Skeletal muscle tissue (tissue), 4 donors: ENCODE data around the gene VPS33A. TPM values are rescaled to one million over a fixed set of nuclear protein-coding genes. Genes with fewer than 3 reads are reported as not detected.

Source experiments
- H3K27ac ChIP-seq: one replicate; pipeline ENCODE4 v1.7.0; 2013; ENCODE audit warnings: mild to moderate bottlenecking, low read depth, low read length, inconsistent platforms
- H3K27me3 ChIP-seq, 3 donors: one replicate each; pipeline ENCODE4 v1.7.0; 2013; ENCODE audit warnings: low read length in 3 of 3; ENCODE audit not compliant: control insufficient read depth in 3 of 3, insufficient read depth in 3 of 3
- H3K36me3 ChIP-seq, 3 donors: one replicate each; pipeline ENCODE4 v1.7.0; 2013; ENCODE audit warnings: low read length in 3 of 3; ENCODE audit not compliant: control insufficient read depth in 3 of 3, insufficient read depth in 3 of 3
- H3K4me1 ChIP-seq, 3 donors: one replicate each; pipeline ENCODE4 v1.7.0; 2013; ENCODE audit warnings: low read length in 3 of 3, mild to moderate bottlenecking in 3 of 3; ENCODE audit not compliant: control insufficient read depth in 3 of 3, insufficient read depth in 3 of 3
- H3K4me3 ChIP-seq, 3 donors: one replicate each; pipeline ENCODE4 v1.7.0; 2013; ENCODE audit warnings: low read length in 3 of 3
- H3K9ac ChIP-seq, 3 donors: one replicate each; pipeline ENCODE4 v1.7.0; 2013; ENCODE audit warnings: low read length in 3 of 3, mild to moderate bottlenecking in 3 of 3, moderate library complexity in 2 of 3, low read depth in 1 of 3
- H3K9me3 ChIP-seq, 3 donors: one replicate each; pipeline ENCODE4 v1.7.0; 2013; ENCODE audit warnings: low read length in 3 of 3; ENCODE audit not compliant: control insufficient read depth in 3 of 3
- total RNA-seq: library from RNA; depleted of rRNA; stranded (reverse); fragments of >200 nt; gene quantifications from one replicate; pipeline ENCODE4 v1.2.3, GENCODE V29; 2014
- donor health status: Osteomylitis.

Gene VPS33A
- total RNA-seq, 1 donor from 2014 or later, result 16.2 TPM

DNA sequence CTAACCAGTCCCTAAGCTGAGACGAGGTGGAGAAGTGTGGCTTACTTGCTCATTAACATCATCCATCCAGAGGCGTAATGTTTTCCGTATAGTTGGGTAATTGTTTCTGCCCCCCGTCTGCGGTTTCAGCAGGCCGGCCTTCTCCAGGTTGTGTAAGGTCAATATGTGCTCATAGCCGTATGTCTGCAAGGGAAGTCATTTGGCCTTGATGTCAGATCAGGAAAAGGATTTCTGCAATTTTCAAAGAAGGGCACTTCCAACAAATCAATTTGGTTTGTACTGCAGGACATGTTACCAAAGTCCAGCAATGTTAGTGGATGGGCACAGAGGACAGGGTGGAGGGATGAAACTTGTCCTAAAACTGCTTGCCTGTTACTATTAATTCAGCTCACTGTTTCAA lies 30.6 kb downstream of the VPS33A start:
- H3K9me3 ChIP-seq, result no peaks in the 10 kb centered on the region
- no peak overlapping the region for H3K27ac ChIP-seq
- H3K27me3 ChIP-seq, result no peaks in the 10 kb centered on the region
- H3K4me1 ChIP-seq, result no peaks in the 10 kb centered on the region
- no peak overlapping the region for H3K4me3 ChIP-seq
- peaks cover 24 to 48% (median 37%) of the 10 kb centered on the region in 3 donors for H3K36me3 ChIP-seq
- H3K9ac ChIP-seq, result no peak overlapping the region

DNA sequence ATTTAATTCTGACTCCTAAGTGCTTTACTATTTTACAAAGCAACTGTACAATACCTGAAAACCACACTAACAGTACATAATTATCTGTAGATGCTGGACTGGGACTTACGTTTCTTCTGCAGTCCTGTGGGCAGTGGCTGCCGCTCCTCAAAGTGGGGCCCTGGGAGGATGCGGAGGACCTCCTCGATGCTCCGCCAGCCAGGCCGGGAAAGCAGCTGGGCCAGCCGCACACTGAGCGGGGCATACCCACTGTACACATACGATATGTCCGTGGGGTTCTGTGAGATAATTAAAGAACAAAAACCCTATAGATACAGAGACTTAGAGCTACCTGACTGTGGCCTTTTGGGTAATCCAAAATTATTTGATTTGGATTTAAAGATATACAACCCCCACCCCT lies 33.6 kb downstream of the VPS33A start:
- no peak overlapping the region for H3K4me3 ChIP-seq
- H3K9ac ChIP-seq, result no peak overlapping the region
- peaks cover 28 to 55% (median 42%) of the 10 kb centered on the region in 3 donors for H3K36me3 ChIP-seq
- no peaks in the 10 kb centered on the region for H3K4me1 ChIP-seq
- no peaks in the 10 kb centered on the region for H3K27me3 ChIP-seq
- no peaks in the 10 kb centered on the region for H3K9me3 ChIP-seq
- H3K27ac ChIP-seq, result no peak overlapping the region

- Histone ChIP-seq H3K27me3 (no peaks in the 10 kb centered on the region), H3K4me1 (peaks cover 8 to 10% (median 9%) of the 10 kb centered on the region in 3 donors), H3K27ac (no peak overlapping the region), H3K9ac (no peak overlapping the region), H3K36me3 (peaks cover 28 to 50% (median 41%) of the 10 kb centered on the region in 3 donors), H3K9me3 (no peaks in the 10 kb centered on the region), H3K4me3 (no peak overlapping the region)
Measured at GRCh38 chr12:122230798-122231197, 35.5 kb downstream of the VPS33A start.

GRCh38 chr12:122228092-122228491 lies 38.2 kb downstream of the VPS33A start:
- H3K27me3 ChIP-seq, result no peaks in the 10 kb centered on the region

GRCh38 chr12:122227341-122227740 lies 39.0 kb downstream of the VPS33A start:
- no peak overlapping the region for H3K9ac ChIP-seq
- peaks cover 21 to 24% (median 21%) of the 10 kb centered on the region in 3 donors for H3K4me1 ChIP-seq
- H3K27me3 ChIP-seq, result no peaks in the 10 kb centered on the region
- H3K4me3 ChIP-seq, result no peak overlapping the region
- no peak overlapping the region for H3K27ac ChIP-seq
- H3K36me3 ChIP-seq, result peaks cover 12 to 40% (median 39%) of the 10 kb centered on the region in 3 donors
- H3K9me3 ChIP-seq, result no peaks in the 10 kb centered on the region

More at GRCh38 chr12:122228092-122228491, 38.2 kb downstream of the VPS33A start:
- Histone ChIP-seq H3K9ac (no peak overlapping the region), H3K36me3 (peaks cover 8 to 38% (median 35%) of the 10 kb centered on the region in 3 donors), H3K4me1 (peaks cover 21 to 24% (median 21%) of the 10 kb centered on the region in 3 donors), H3K4me3 (no peak overlapping the region), H3K9me3 (no peaks in the 10 kb centered on the region), H3K27ac (no peak overlapping the region)

DNA sequence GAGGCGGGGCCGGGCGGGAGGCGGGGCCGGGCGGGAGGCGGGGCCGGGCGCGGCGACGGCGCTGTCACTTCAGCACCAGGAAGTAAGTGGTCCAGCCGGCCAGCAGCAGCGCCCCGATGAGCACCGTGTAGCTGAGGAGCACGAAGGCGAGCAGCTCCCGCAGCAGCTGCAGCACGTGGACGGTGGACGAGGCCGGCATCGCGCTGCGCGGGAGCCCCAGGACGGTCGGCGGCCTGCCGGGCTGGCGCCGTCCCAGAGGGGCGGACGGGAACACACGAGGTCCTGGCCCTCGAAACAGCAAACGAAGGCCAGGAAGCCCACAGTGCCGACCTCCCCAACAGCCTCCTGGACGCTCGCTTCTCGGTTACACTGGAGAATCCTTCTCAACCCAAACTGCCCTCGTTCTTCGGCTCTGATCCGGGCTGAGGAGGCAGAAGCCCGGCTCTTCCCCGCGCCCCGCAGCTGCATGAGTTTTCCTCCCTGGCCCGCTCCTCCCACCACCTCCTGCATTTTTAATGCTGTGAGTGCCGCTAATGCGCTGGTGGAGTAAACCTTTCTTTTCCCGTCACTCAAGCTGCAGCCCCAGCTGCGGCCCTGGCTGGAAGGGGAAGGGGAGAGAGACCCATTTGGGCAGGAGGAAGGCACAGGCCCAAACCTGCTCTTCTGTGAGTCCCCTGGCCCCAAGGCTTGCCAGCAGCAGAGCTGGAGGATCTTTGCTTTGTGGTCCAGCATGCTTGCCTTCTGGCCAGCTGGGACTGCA lies 39.7 kb downstream of the VPS33A start:
- Histone ChIP-seq H3K27ac (no peak overlapping the region), H3K36me3 (peaks cover 18 to 38% (median 35%) of the 10 kb centered on the region in 3 donors)

DNA sequence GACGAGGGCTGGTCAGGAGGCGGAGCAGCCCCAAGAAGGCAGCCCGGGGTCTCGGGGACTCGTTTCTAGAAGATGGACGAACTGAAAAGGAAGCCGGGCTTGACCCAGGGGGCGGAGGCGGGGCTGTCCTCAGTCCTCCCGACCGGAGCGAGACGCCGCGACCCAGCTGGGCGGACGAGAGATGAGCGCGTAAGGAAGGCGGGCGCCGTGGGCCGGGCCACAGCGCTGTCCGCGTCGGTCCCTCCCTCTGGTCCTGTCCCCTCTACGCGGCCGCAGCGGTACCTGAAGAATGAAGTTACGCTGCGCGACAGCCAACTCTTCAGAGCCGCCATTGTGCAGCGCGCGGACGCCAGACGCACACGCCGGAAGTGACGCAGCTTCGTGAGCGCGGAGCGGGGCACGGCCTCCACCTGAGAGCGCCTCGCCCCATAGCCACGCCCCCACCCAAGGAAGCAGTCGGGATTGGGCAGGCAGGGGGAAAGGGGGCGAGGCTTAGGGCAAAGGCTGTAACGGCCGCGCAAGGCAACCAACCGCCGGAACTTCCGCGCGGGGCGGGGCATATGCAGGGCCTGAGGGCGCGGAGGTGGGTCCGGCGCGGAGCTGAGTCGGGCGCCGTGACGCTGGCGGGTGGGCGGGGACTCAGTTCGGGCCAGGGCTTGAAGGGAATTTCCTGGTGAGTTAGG lies 40.5 kb downstream of the VPS33A start, which contains the start of gene DIABLO:
DIABLO (minus strand) TSS at position 370 of the 683 bp plus-strand sequence; CDS start at position 332, 38 bp downstream.
- H3K36me3 ChIP-seq, result peaks cover 18 to 38% (median 35%) of the 10 kb centered on the region in 3 donors
- H3K27me3 ChIP-seq, result no peaks in the 10 kb centered on the region
- peak within 1 kb of the TSS; percentile 89 to 96 (median 95) for H3K9ac ChIP-seq
- H3K27ac ChIP-seq, result peak within 1 kb of the TSS; percentile 97
- peak within 1 kb of the TSS; percentile 91 to 98 (median 93) for H3K4me3 ChIP-seq
- H3K4me1 ChIP-seq, result peaks cover 21 to 24% (median 21%) of the 10 kb centered on the region in 3 donors
- no peaks in the 10 kb centered on the region for H3K9me3 ChIP-seq

More for the DNA sequence above, 39.7 kb downstream of the VPS33A start:
- Histone ChIP-seq H3K4me1 (peaks cover 21 to 24% (median 21%) of the 10 kb centered on the region in 3 donors), H3K9me3 (no peaks in the 10 kb centered on the region), H3K9ac (peak overlapping the region in 2 of 3 donors; percentile 50 to 61), H3K27me3 (no peaks in the 10 kb centered on the region), H3K4me3 (peak overlapping the region; percentile 69 to 87 (median 81))

- H3K27me3 ChIP-seq, result no peaks in the 10 kb centered on the region
- H3K9me3 ChIP-seq, result no peaks in the 10 kb centered on the region
- no peak overlapping the region for H3K9ac ChIP-seq
- no peak overlapping the region for H3K4me3 ChIP-seq
- H3K4me1 ChIP-seq, result no peaks in the 10 kb centered on the region
- H3K36me3 ChIP-seq, result peaks cover 35 to 79% (median 62%) of the 10 kb centered on the region in 3 donors
- no peak overlapping the region for H3K27ac ChIP-seq
Measured at GRCh38 chr12:122216445-122216844, 49.8 kb downstream of the VPS33A start.

GRCh38 chr12:122215771-122216170 lies 50.5 kb downstream of the VPS33A start:
- Histone ChIP-seq H3K27me3 (no peaks in the 10 kb centered on the region), H3K36me3 (peaks cover 36 to 79% (median 60%) of the 10 kb centered on the region in 3 donors), H3K9ac (no peak overlapping the region), H3K4me3 (no peak overlapping the region), H3K4me1 (no peaks in the 10 kb centered on the region), H3K27ac (no peak overlapping the region), H3K9me3 (no peaks in the 10 kb centered on the region)
